GM19463 (cell line): ENCODE data around the gene CDH18.

ENCODE experiments used
- ATAC-seq: cut with Tn5 transposase; IDR thresholded peaks from one replicate; pipeline ENCODE4 v1.9.1; 2021; ENCODE audit warnings: mild to moderate bottlenecking, moderate library complexity; ENCODE audit not compliant: unreplicated experiment

CDH18 gene, protein sequence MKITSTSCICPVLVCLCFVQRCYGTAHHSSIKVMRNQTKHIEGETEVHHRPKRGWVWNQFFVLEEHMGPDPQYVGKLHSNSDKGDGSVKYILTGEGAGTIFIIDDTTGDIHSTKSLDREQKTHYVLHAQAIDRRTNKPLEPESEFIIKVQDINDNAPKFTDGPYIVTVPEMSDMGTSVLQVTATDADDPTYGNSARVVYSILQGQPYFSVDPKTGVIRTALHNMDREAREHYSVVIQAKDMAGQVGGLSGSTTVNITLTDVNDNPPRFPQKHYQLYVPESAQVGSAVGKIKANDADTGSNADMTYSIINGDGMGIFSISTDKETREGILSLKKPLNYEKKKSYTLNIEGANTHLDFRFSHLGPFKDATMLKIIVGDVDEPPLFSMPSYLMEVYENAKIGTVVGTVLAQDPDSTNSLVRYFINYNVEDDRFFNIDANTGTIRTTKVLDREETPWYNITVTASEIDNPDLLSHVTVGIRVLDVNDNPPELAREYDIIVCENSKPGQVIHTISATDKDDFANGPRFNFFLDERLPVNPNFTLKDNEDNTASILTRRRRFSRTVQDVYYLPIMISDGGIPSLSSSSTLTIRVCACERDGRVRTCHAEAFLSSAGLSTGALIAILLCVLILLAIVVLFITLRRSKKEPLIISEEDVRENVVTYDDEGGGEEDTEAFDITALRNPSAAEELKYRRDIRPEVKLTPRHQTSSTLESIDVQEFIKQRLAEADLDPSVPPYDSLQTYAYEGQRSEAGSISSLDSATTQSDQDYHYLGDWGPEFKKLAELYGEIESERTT

GRCh38 chr5:19987612-19988361, at the start of gene CDH18:
Gene CDH18, minus strand, starts transcription at chr5:19988200. Its CDS starts 149,214 bp downstream, at chr5:19838986.
- no peak for ATAC-seq

DNA sequence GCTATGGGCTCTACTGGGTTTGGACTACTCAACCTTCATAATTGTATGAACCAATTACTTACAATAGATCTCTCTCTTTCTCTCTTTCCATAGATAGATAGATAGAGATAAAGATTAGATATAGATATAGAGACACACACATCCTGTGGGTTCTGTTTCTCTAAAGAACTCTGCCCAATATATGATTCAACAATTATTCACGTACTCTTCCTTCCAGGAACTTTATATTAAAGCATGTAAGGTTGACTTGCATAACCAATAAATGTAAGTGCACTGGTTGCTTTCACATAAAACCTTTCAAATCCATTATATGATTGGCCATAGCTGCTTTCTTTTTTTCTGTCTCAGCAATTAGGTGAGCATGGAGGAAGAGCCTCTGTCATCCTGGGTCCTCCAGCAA, 46.7 kb upstream of the CDH18 start:
- no peak for ATAC-seq

DNA sequence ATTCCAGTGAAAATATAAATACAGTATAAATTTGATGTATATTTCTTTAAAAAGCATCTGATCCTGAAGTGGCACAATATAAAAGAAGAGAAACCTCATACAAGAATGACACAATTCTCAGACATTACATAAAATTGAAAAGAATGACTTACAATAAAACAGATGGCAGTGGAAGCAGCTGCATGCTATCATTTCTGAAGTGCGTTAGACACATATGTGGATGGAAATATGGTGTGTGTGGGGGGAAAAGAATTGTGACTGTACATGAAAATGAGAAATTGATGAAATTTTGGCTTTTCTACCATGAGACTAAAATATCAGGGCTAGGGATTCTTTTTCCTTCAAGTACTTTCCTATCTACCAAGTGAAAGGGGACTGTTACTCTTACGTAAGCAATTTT, 45.9 kb upstream of the CDH18 start:
- ATAC-seq, result no peak

DNA sequence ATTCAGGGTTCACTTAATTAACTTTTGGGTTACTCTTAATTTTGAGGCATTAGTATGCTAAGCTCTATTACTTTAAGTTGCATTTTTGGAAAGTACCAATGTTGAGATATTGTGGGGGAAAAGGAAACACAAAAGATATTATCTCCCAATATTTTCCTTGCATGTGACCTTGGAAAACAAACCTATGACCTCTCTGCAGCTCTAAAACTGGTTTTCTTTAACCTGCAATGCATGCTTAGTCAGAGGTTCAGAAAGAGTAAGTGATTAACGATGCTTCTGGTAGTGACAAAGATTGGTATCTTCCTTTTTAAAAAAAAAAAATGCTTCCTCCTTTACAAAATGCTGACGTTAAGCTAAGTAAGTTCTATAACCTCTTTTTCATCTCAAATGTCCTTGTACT, 44.9 kb upstream of the CDH18 start:
- ATAC-seq, result no peak

DNA sequence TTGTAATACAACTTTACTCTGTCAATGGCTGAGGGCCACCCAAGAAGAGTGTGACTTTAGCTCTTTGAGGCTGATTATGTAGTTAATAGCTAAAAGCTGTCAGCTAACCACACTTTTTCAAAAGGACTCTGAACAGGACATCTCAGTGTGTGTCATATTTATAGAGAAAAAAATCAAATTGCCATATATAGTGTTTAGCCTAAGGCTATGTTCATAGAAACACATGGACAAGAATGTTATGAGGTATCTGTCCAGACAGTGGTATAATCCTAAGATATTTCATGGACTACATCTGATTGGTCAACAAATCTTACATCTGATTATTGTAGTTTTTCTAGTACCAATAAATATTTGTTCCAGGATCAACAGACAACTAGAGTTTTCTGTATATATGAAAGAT, 42.1 kb upstream of the CDH18 start:
- ATAC-seq, result no peak

DNA sequence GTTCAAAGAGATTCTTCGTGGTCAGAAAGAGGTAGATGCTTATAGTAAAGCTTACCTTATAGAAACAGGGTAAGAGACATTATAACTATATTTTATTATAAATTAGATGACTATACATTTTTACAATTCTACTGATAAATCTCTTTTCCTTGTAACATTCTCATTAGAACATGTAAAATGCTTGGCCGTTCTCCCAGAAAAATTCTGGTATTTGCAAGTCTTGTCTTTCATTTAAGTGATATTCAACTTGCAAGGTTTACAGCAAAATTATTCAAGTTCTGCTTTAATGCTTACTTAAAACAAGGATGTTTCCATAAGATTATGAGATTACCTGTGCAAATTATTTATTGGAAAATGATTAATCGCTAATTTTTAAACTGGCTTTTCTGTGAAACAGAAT, 41.3 kb upstream of the CDH18 start:
- no peak for ATAC-seq

DNA sequence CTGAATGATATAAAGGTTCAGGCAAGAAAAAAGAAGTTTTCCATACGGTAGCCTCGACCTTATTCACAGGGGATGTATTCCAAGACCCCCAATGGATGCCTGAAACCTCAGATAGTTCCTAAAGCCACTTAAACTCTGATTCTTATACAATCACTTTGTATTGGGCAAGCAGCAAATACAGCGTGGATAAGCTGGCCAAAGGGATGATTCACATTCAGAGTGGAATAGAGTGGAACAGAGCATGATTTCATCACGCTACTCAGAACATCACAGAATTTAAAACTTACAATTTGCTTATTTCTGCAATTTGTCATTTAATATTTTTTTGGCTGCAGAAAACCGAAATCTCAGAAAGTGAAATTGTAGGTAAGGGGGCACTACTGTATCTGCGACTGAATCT, 40.5 kb upstream of the CDH18 start:
- no peak for ATAC-seq

- no peak for ATAC-seq
Observed at GRCh38 chr5:20023686-20024180, 35.7 kb upstream of the CDH18 start.

DNA sequence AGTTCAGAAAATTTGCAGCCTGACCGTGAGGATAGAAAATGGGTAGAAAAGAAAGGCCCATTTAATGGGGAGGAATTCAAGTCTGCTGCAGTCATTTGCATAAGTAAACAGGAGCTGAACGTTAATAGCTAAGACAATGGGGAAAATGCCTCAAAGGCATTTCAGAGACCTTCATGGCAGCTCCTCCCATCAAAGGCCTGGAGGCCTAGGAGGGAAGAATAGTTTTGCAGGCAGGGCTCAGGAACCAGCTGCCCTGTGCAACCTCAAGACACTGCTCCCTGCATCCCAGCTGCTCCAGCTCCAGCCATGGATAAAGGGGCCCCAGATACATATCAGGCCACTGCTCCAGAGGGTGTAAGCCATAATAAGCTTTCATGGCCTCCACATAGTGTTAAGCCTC, 32.2 kb upstream of the CDH18 start:
- ATAC-seq, result no peak

GRCh38 chr5:20017021-20017420, 29.0 kb upstream of the CDH18 start:
- no peak for ATAC-seq

DNA sequence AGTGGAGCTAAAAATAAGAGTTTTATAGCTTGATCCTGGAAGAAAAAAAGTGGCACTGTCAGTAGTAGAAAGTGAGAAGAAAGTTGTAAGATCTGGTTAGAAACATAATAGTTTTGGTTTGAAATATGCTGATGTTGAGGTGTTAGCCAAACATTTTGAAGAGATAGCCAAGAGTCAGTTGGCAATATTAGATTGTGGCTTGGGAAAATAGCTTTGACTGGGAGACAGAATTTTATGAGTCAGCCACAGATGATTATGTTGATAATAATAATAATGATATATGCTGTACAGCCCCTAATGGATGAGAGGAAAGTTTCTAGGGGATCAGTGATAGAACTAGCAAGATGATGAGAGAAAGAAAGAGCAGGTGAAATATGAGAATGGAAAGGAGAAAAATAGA, 12.4 kb upstream of the CDH18 start:
- no peak for ATAC-seq

- ATAC-seq, result no peak
Observed at GRCh38 chr5:19988457-19988856, 457 bp upstream of the CDH18 start.

DNA sequence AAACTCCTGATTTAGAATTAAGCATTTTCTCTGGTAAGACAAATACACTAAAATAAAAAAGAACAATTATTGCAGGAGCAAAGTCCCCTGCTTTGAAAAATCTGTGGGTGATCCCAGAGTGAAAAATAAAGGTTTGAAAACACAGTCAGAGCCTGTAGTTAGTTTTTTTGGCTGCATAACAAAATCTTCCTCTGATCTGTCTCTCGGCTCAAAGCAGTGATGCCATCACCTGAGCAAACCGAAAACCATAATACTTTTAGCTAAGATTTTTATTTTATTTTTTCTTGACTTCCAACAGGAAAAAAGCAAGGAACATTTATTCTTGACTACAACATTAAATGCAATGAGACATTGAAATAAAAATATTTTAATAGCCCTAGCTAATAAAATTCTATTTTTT, 1.2 kb downstream of the CDH18 start:
- no peak for ATAC-seq

DNA sequence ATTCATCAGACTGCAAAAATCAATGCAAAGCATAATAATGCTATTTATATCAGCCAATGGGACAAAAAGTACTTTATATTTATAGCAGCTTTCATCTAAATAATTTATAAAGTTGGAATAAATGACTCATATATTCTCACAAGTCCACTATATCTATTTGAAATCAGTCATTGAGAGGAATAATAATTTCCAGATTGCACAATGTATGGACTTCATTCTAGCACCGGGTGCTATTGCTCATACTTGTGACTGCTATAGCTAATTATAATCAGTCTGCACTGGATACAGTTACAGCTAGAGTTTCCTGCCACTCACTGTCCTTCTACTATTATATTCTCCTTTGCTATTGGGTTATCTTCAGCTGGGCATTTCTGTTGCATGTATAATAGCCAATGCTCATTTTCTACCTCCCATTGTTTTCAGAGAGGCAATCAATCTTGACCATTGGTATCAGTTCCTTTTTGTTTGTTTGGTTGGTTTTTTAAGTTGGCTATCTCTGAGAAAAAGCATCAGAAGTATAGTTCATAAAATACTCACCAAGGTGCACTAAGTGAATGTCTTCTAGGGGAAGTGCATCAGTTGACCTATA, 1.9 kb downstream of the CDH18 start:
- no peak for ATAC-seq

- no peak for ATAC-seq
Observed at GRCh38 chr5:19978476-19978875, 9.5 kb downstream of the CDH18 start.

GRCh38 chr5:19977099-19977498, 10.9 kb downstream of the CDH18 start:
- no peak for ATAC-seq

DNA sequence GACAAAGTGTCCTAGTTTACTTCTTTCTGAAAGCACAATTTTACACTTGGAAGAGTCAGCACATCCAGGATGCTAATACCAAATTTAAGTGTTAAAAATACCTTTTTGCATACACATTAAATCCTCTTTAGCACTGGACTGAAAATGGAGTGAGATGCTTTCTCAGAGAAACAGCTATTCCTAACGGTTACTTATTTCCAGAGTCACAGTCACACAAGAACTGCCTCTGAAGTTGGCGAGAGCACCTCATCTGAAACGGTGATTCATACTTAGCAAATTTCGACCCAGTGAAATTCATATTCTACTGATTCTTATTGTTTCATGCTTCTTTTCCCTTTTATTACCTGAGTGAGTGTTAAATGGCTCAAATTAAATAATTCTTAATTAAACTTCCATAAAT, 12.2 kb downstream of the CDH18 start:
- no peak for ATAC-seq

DNA sequence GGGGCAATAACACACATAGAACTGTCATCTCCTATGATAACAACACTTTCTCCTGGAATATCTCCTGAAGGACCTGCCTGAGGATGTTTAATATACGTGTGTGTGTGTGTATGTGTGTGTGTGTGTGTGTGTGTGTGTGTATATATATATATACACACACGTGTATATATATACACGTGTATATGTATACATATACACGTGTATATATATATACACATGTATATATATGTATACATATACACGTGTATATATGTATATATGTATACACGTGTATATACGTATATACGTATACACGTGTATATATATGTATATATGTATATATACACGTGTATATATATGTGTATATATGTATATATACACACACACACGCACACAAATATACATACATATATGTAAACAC, 27.5 kb downstream of the CDH18 start:
- ATAC-seq, result no peak

- ATAC-seq, result no peak
Observed at GRCh38 chr5:19959830-19960384, 28.1 kb downstream of the CDH18 start.

GRCh38 chr5:19950897-19951296, 37.1 kb downstream of the CDH18 start:
- no peak for ATAC-seq

DNA sequence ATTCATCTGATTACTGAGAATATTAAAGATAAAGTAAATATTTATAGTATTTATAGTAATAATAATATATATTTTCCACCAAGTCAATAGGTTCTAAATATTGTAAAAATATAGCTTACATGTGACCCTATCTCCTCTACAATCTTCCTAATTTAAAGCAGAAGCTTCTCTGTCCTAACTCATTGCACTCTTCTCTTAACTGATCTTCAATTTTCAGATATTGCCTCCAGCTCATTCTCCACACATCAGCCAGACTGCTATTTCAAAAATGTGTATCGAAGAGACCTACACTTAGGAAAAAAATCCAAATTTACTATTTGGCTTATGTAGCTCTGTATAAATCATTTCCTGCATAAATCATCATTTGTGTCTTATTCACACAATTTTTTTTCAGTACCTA, 47.8 kb downstream of the CDH18 start:
- ATAC-seq, result no peak
